Colonic mucosa (tissue), 4 donors: ENCODE data around the gene SLC1A1. TPM values are rescaled to one million over a fixed set of nuclear protein-coding genes. Genes with fewer than 3 reads are reported as not detected.

Experiments
- DNase-seq: peaks from one replicate; pipeline ENCODE4 v3.0.0-alpha.2; 2020
- H3K27ac ChIP-seq: fragments of 200-600 bp; one replicate; pipeline ENCODE4 v1.8.0; 2021
- H3K27me3 ChIP-seq: fragments of 200-600 bp; one replicate; pipeline ENCODE4 v1.8.0; 2021
- H3K36me3 ChIP-seq: fragments of 200-600 bp; one replicate; pipeline ENCODE4 v1.8.0; 2021
- H3K4me1 ChIP-seq: fragments of 200-600 bp; one replicate; pipeline ENCODE4 v1.8.0; 2021; ENCODE audit warnings: mild to moderate bottlenecking
- H3K4me3 ChIP-seq: fragments of 200-600 bp; one replicate; pipeline ENCODE4 v1.8.0; 2021
- H3K9ac ChIP-seq, 2 donors: one replicate each; pipeline ENCODE4 v1.7.0; 2013; ENCODE audit warnings: control low read depth in 2 of 2, low read depth in 2 of 2, low read length in 2 of 2
- H3K9me3 ChIP-seq: fragments of 200-600 bp; one replicate; pipeline ENCODE4 v1.8.0; 2021
- intact Hi-C: fragments of 100-400 bp; cut with DNase I; formaldehyde crosslinking; loops from one replicate; pipeline ENCODE4 v1.14.1; 2022
- total RNA-seq, 2 donors: library from RNA; stranded (reverse); fragmentation: NEBNext Ultra II Directional in 1 of 2; extraction: Animal tissue kit (Norgen Biotek cat#: 25700) in 1 of 2; gene quantifications; one replicate each; pipeline ENCODE4 v1.2.1, GENCODE V29; 2021
- TF ChIP-seq, protein P1 (sequence below): fragments of 200-600 bp; IDR thresholded peaks from one replicate; pipeline ENCODE4 v1.8.0; 2022; ENCODE audit warnings: antibody characterized with exemption, mild to moderate bottlenecking
- donor health status: healthy.
- donor health status: DM: no; HTN: no; CAD: no.
- donor health status: DM: no; HTN: no; CAD: no.

SLC1A1 gene
- total RNA-seq, 2 donors from 2014 or later, result 9.1 to 25.0 TPM

DNA sequence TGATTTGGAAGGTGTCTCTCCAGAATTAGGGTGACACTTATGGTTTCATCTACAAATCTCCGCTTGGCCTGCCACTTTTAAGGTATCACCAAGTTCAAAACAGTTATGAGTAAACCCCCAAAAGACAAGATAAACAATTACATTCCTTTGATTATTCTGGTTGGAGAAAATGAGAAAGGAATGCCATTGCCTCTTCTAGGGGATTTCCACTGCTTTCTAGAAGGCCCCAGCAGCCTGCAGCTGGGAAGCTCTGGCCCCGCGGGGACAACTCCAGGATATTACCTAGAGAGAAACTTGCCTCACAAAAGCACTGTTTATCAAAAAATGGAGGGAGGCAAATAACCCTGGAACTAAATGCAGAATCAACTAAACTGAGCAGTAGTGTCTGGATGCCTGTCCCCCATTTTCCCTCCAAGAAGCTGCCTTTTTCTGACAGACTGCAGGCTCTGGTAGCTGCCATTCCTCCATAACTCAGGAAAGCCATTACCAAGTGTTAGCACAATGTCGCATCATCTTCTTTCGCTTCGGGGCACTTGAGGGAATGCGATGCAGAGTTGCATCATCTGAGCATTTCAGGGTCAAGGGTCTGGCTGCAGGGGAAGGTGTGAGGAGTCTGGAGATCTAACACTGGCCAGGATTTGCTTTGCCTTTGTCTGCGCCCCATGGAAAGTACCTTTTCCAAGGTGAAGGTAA is 100.3 kb downstream of the SLC1A1 start:
- H3K27ac ChIP-seq, result no peak overlapping the region

DNA sequence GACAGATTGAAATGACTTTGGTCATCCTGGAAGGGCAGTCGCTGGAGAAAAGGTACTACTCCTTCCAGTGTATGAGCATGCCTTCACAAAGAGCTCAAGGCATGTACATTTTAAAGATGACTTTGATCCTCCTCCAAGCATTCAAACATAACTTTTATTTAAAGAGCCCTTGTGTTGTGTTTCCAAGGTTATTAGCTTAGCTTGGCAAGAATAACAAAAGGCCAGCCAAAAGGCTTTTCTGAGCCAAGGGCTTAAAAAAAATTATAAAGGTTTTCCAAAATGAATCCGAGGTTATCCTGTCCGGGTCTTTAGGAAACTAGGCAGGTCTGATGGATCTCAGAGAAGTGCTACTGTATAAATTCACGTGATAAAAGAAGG is 100.8 kb downstream of the SLC1A1 start:
- intact Hi-C loops, result no loop called here
- TF ChIP-seq, protein P1, sequence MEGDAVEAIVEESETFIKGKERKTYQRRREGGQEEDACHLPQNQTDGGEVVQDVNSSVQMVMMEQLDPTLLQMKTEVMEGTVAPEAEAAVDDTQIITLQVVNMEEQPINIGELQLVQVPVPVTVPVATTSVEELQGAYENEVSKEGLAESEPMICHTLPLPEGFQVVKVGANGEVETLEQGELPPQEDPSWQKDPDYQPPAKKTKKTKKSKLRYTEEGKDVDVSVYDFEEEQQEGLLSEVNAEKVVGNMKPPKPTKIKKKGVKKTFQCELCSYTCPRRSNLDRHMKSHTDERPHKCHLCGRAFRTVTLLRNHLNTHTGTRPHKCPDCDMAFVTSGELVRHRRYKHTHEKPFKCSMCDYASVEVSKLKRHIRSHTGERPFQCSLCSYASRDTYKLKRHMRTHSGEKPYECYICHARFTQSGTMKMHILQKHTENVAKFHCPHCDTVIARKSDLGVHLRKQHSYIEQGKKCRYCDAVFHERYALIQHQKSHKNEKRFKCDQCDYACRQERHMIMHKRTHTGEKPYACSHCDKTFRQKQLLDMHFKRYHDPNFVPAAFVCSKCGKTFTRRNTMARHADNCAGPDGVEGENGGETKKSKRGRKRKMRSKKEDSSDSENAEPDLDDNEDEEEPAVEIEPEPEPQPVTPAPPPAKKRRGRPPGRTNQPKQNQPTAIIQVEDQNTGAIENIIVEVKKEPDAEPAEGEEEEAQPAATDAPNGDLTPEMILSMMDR, result no peak
- no peaks in the 10 kb centered on the region for H3K36me3 ChIP-seq
- DNase-seq, result no peak
- no peaks in the 10 kb centered on the region for H3K4me1 ChIP-seq
- no peak overlapping the region for H3K9ac ChIP-seq
- no peaks in the 10 kb centered on the region for H3K9me3 ChIP-seq
- no peaks in the 10 kb centered on the region for H3K27me3 ChIP-seq
- no peak overlapping the region for H3K4me3 ChIP-seq
- H3K27ac ChIP-seq, result no peak overlapping the region

More for the DNA sequence above, 100.3 kb downstream of the SLC1A1 start:
- H3K4me3 ChIP-seq, result no peak overlapping the region
- no peaks in the 10 kb centered on the region for H3K27me3 ChIP-seq
- intact Hi-C loops, result no loop called here
- no peaks in the 10 kb centered on the region for H3K4me1 ChIP-seq
- DNase-seq, result no peak
- no peaks in the 10 kb centered on the region for H3K9me3 ChIP-seq
- TF ChIP-seq, protein P1, result no peak
- H3K9ac ChIP-seq, result no peak overlapping the region
- H3K36me3 ChIP-seq, result no peaks in the 10 kb centered on the region

DNA sequence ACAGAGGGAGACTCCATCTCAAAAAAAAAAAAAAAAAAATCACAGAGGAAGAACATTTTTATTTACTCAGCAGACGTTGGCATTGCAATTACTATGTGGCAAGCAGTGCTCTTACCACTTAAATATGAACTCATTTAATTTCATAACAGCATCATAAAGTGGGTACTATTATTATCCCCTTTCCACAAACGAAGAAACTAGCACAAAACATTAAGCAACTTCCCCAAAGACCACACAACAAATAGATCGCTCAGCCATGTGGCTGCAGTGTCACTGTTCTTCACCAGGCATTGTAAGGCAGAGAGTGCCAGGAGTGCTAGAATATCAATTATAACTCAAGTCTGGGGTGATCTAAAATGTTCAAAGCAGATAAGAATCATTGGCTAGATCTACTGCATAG is 102.0 kb downstream of the SLC1A1 start:
- H3K36me3 ChIP-seq, result no peaks in the 10 kb centered on the region
- H3K27me3 ChIP-seq, result no peaks in the 10 kb centered on the region
- H3K4me3 ChIP-seq, result no peak overlapping the region
- no peaks in the 10 kb centered on the region for H3K4me1 ChIP-seq
- intact Hi-C loops, result no loop called here
- DNase-seq, result no peak
- H3K9me3 ChIP-seq, result no peaks in the 10 kb centered on the region
- H3K27ac ChIP-seq, result no peak overlapping the region
- TF ChIP-seq, protein P1, result no peak
- no peak overlapping the region for H3K9ac ChIP-seq

DNA sequence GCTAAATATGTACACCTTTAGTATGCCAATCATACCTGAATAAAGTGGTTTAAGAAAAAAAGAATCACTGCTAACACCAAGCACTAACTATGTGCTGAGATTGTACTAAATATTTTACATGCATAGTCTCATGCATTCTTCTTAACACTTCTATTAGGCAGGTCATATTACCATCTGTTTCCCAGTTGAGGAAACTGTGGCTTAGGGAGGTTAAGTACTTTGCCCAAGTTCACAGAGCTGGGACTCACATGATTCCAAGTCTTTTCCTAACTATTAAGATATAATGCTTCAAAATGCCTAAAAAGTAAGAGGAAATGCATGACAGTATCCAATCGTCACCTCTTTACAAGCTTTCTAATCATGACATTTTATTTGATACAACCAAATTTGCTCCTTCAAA is 102.6 kb downstream of the SLC1A1 start:
- no peaks in the 10 kb centered on the region for H3K4me1 ChIP-seq
- H3K9ac ChIP-seq, result no peak overlapping the region
- TF ChIP-seq, protein P1, result no peak
- H3K27me3 ChIP-seq, result no peaks in the 10 kb centered on the region
- DNase-seq, result no peak
- H3K9me3 ChIP-seq, result no peaks in the 10 kb centered on the region
- H3K27ac ChIP-seq, result no peak overlapping the region
- H3K4me3 ChIP-seq, result no peak overlapping the region
- intact Hi-C loops, result no loop called here
- H3K36me3 ChIP-seq, result no peaks in the 10 kb centered on the region

DNA sequence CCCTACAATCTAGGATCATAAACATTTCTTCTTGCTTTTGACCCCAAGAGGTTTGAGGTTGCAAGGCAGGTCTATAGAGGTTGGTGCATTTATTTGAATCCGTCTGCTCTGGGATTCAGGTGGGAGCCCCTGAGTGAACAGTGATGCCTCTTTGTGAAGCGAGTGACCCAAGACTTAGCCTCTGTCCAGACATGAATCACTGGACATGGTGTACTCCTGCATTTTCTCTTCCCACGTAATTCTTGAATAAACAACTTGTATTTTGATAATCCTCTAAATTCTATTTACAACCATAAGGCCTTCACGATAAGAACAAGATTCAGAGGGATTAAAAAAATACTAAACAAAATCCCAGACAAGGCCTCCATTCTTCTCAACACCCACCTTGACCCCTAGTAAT is 104.3 kb downstream of the SLC1A1 start:
- Histone ChIP-seq H3K4me3 (no peak overlapping the region), H3K9ac (no peak overlapping the region), H3K27me3 (no peaks in the 10 kb centered on the region), H3K9me3 (no peaks in the 10 kb centered on the region), H3K27ac (no peak overlapping the region), H3K36me3 (no peaks in the 10 kb centered on the region), H3K4me1 (no peaks in the 10 kb centered on the region)
- DNase-seq, result no peak
- TF ChIP-seq, protein P1, result no peak
- intact Hi-C loops, result no loop called here
